GM12875 (cell line): ENCODE data around the gene MOB3A.

Experiments
- H3K4me3 ChIP-seq: one replicate; pipeline ENCODE4 v1.5.1; 2011; ENCODE audit warnings: low read depth, low read length, control low read depth
- CTCF ChIP-seq: IDR thresholded peaks from 2 replicates; pipeline ENCODE4 v1.5.1; 2011; ENCODE audit warnings: low read depth, mild to moderate bottlenecking, control low read depth, inconsistent platforms, low read length, moderate library complexity, borderline replicate concordance; ENCODE audit not compliant: insufficient read depth

The MOB3A gene

GRCh38 chr19:2122982-2123381 lies 26.9 kb upstream of the MOB3A start:
- TF ChIP-seq CTCF: no peak
- no peak overlapping the region for H3K4me3 ChIP-seq

GRCh38 chr19:2122251-2122650 lies 26.1 kb upstream of the MOB3A start:
- no peak for TF ChIP-seq CTCF
- no peak overlapping the region for H3K4me3 ChIP-seq

GRCh38 chr19:2121416-2122051 lies 25.4 kb upstream of the MOB3A start:
- TF ChIP-seq CTCF: no peak

GRCh38 chr19:2120821-2121220 lies 24.7 kb upstream of the MOB3A start:
- no peak for TF ChIP-seq CTCF
- no peak overlapping the region for H3K4me3 ChIP-seq

More at GRCh38 chr19:2121416-2122051, 25.4 kb upstream of the MOB3A start:
- no peak overlapping the region for H3K4me3 ChIP-seq

GRCh38 chr19:2119921-2120785 lies 24.0 kb upstream of the MOB3A start:
- no peak for TF ChIP-seq CTCF
- no peak overlapping the region for H3K4me3 ChIP-seq

GRCh38 chr19:2118438-2118837 lies 22.3 kb upstream of the MOB3A start:
- no peak overlapping the region for H3K4me3 ChIP-seq
- TF ChIP-seq CTCF: no peak
